22Rv1 (cell line): Measurements from ENCODE around the gene GLIS1.
"Not testable (repeated sequence)": the region's sequence is repeated elsewhere in the genome, so short reads cannot be mapped to it uniquely, and the experiment has no call there.

ENCODE experiments used
- H3K27ac ChIP-seq: fragments of 450-650 bp; 2 replicates; pipeline ENCODE4 v1.5.1; 2017
- CTCF ChIP-seq: fragments of 450-650 bp; IDR thresholded peaks from 2 replicates; pipeline ENCODE4 v1.5.1; 2017; ENCODE audit warnings: mild to moderate bottlenecking
- ZFX ChIP-seq: fragments of 450-650 bp; IDR thresholded peaks from 2 replicates; pipeline ENCODE4 v1.6.1; 2017; ENCODE audit warnings: antibody characterized with exemption, borderline replicate concordance

The GLIS1 gene

DNA sequence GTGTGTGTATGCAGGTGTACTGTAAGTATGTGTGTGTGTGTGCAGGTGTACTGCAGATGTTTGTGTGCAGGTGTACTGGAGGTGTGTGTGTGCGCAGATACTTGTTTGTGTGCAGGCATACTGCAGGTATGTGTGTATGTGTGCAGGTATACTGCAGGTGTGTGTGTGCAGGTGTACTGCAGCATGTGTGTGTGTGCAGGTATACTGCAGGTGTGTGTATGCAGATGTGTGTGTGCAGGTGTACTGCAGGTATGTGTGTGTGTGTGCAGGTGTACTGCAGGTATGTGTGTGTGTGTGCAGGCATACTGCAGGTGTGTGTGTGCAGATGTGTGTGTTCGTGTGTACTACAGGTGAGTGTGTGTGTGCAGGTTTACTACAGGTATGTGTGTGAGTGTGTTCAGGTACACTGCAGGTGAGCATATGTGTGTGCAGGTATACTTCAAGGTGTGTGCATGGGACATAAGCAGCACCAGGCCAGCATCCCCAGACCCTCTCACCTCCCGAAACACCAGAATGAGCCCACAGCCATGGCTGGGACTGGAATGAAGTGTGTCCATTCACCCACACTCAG lies 182.2 kb downstream of the GLIS1 start:
- H3K27ac ChIP-seq, result no peak overlapping the region
- TF ChIP-seq ZFX (no peak), CTCF (no peak)

DNA sequence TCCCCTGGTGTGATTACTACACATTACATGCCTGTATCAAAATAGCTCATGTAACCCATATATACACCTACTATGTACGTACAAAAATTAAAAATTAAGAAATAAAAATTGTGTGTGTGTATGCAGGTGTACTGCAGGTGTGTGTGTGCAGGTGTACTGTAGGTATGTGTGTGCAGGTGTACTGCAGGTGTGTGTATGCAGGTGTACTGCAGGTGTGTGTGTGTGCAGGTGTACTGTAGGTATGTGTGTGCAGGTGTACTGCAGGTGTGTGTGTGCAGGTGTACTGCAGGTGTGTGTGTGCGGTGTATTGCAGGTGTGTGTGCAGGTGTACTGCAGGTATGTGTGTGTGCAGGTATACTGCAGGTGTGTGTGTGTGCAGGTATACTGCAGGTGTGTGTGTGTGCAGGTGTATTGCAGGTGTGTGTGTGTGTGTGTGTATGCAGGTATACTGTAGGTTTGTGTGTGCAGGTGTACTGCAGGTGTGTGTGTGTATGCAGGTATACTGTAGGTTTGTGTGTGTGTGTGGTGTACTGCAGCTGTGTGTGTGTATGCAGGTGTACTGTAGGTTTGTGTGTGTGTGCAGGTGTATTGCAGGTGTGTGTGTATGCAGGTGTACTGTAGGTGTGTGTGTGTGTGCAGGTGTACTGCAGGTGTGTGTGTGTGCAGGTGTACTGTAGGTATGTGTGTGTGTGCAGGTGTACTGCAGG lies 183.2 kb downstream of the GLIS1 start:
- not testable (repeated sequence) for H3K27ac ChIP-seq

DNA sequence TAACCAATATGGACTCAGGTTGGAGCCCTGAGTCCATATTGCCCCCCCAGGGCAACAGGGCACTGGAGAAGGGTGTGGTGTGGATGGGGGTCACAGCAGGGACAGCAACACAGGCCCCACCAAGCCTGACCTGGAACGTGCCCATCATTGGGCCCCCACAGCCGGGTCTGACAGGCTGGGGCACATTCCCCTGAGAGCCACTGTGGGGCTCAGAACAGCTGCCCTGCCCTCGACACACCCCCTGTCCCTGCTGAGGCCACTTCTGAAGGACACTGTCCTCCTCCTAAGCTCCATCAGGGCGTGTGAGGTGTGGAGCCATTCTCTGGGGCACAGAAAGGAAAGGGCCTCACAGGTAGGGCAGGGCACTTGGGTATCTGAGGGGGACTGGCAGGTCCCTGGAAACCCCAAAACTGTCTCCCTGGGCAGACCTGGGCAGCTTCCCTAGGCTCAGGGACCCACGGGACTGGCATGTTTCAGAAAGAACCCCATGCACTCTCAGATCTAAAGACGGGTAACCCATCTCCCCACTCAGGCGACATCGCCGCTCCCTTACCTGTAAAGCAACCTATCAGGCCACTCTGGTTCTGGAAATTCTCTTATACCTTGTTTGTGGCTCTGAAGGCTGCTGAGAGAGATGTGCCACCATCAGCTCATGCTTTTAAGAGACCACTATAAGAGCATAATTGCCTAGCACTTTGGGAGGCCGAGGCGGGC lies 184.2 kb downstream of the GLIS1 start:
- TF ChIP-seq ZFX, result no peak
- no peak for TF ChIP-seq CTCF
- no peak overlapping the region for H3K27ac ChIP-seq

DNA sequence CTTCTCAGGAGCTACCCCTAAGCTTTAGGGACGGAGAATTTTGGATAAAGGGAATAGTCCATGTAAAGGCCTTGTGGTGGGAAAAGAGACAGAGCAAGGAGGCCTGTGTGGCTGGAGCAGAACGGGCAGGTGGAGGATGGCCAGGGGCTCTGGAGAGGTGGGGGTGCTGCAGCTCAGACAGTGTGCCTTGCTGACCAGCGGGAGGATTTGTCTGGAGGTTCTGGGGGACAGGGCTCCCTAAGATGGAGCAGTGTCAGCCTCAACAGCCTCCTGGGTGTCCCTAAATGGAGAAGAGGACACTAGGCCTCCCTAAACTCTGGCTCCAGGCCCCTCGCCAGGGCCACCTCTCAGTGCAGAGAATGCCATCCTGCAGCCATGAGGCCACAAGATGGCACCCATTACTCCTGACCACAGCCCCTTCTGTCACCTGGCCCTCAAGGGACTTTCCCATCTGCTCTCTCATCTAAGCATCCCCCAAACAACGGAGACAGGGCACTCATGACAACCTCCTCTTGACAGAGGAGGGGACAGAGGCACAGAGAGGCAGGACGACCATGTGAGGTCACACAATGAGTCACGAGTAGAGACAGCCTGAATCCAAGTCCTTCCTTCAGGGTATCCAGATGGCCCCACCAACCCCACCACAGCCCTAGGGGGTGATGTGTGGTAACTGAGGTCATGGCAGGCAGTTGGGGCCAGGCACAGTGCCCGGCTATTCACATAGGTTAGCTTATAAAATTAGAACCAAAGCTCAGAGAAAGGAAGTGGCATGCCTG lies 185.0 kb downstream of the GLIS1 start:
- H3K27ac ChIP-seq, result no peak overlapping the region
- TF ChIP-seq CTCF (no peak), ZFX (no peak)

GRCh38 chr1:53552981-53553733 lies 185.8 kb downstream of the GLIS1 start:
- no peak for TF ChIP-seq ZFX
- TF ChIP-seq CTCF, result no peak
- no peak overlapping the region for H3K27ac ChIP-seq

GRCh38 chr1:53552146-53552861 lies 186.7 kb downstream of the GLIS1 start:
- no peak overlapping the region for H3K27ac ChIP-seq

More at GRCh38 chr1:53552146-53552861, 186.7 kb downstream of the GLIS1 start:
- no peak for TF ChIP-seq CTCF
- TF ChIP-seq ZFX, result no peak
